Measurements from ENCODE around the gene OSBPL5. TPM values are rescaled to one million over a fixed set of nuclear protein-coding genes. Genes with fewer than 3 reads are reported as not detected.
A peak's percentile ranks its signal among the peaks of the same experiment; 100 is the strongest.

OSBPL5 gene
- total and polyA plus RNA-seq, 9 of the 15 experiments (the other 6 are each of a cell fraction or from before 2014, with no cell fraction given) = 0.06 to 14.8 (median 3.2) TPM

- H3K27me3 ChIP-seq (ENCODE audit: control insufficient read depth in 2 of 2, insufficient read depth in 2 of 2, low read length in 2 of 2) = no peaks in the 10 kb centered on the region
- H3K9me1 ChIP-seq (ENCODE audit: control insufficient read depth, insufficient read depth, low read length) = peaks cover 14% of the 10 kb centered on the region
- peaks cover 54% of the 10 kb centered on the region for H3K79me2 ChIP-seq (ENCODE audit: control insufficient read depth, insufficient read depth, low read length)
- peaks cover 32% of the 10 kb centered on the region for H4K20me1 ChIP-seq (replicated peaks; ENCODE audit: control insufficient read depth, insufficient read depth, low read length)
- 5% methylated on average over 46 of the region's 68 CpGs for WGBS (ENCODE audit: insufficient coverage, low coverage, missing lambda C conversion rate)
- H3K9ac ChIP-seq (ENCODE audit: insufficient read depth in 1 of 2, low read depth in 2 of 2, low read length in 2 of 2) = peak within 1 kb of the TSS; percentile 98 to 99
- H3K4me1 ChIP-seq (replicated peaks in 1 of 2; ENCODE audit: control insufficient read depth in 2 of 2, insufficient read depth in 2 of 2, low read length in 2 of 2) = peaks cover 41 to 44% of the 10 kb centered on the region in 2 experiments
- TSS peak; percentile 94 for BruUV-seq (replicated peaks)
- peak within 1 kb of the TSS; percentile 100 for H3K4me3 ChIP-seq
- intact Hi-C loops (cut with micrococcal nuclease) = no loop called here
- in situ Hi-C loops (cut with MboI) = no loop called here
- H2AFZ ChIP-seq (ENCODE audit: low read depth, low read length) = peak within 1 kb of the TSS; percentile 99
- peak within 1 kb of the TSS; percentile 94 for H3K27ac ChIP-seq (ENCODE audit: extremely low read depth, low read depth, low read length)
- DNase-seq (ENCODE audit: extremely low read depth in 1 of 4, low spot score in 3 of 4) (peak; percentile 93 to 98 (median 94)), FAIRE-seq (peak; percentile 91), ATAC-seq (peak; percentile 96)
- POLR2A ChIA-PET = interaction anchor here (0.6 to 2.0 kb wide), 10 partner anchors 8 to 282 kb away, joined by 3 to 6 read pairs (median 4); no protein-coding TSS in a partner anchor
- no peaks in the 10 kb centered on the region for H3K9me3 ChIP-seq (replicated peaks; ENCODE audit: control insufficient read depth, insufficient read depth, low read depth, low read length)
- peak within 1 kb of the TSS; percentile 88 for H3K4me2 ChIP-seq (ENCODE audit: insufficient read depth, low read length)
- CTCF ChIA-PET (ENCODE audit: low intra/inter-chr PET ratio) = no interaction called here
- peaks cover 30% of the 10 kb centered on the region; the same call in 2 of the 3 replicates for H3K36me3 ChIP-seq (ENCODE audit: control insufficient read depth, insufficient read depth, low read length)
- TF ChIP-seq ZNF511 (CRISPR knock-in tag; IDR thresholded peaks at IDR 0.05) = peak; percentile 79; the same call in 1 of the 2 replicates
- TF ChIP-seq MCM5 (IDR thresholded peaks at IDR 0.05; ENCODE audit: low read depth) = no peak
- TF ChIP-seq VEZF1 (CRISPR knock-in tag; IDR thresholded peaks at IDR 0.05) = peak; percentile 87
- TF ChIP-seq ATF4 (CRISPR knock-in tag; IDR thresholded peaks at IDR 0.05) = peak; percentile 100
- peak; percentile 77 for TF ChIP-seq NR2C1 (IDR thresholded peaks at IDR 0.05)
- TF ChIP-seq NR2C1 (tag; IDR thresholded peaks at IDR 0.05) = peak; percentile 91
- peak in 1 of 2 experiments; percentile 57; a peak in 1 of 4 replicates for TF ChIP-seq UBTF (IDR thresholded peaks at IDR 0.05; ENCODE audit: borderline replicate concordance in 1 of 2, low read depth in 2 of 2, low read length in 2 of 2)
- TF ChIP-seq FOXK2 (conservative IDR thresholded peaks at IDR 0.05 in 1 of 2, IDR thresholded peaks at IDR 0.05 in 1 of 2; ENCODE audit: low read depth in 2 of 2) = peak; percentile 68 to 73
- TF ChIP-seq ID3 (CRISPR knock-in tag; IDR thresholded peaks at IDR 0.05) = no peak
- peak; percentile 78 for TF ChIP-seq ID3 (tag; IDR thresholded peaks at IDR 0.05)
- TF ChIP-seq BMI1 (IDR thresholded peaks at IDR 0.05; ENCODE audit: low read length) = 0 out of 2 replicates have a peak, but pooled peaks have one; percentile 81
- TF ChIP-seq TFAP4 (CRISPR knock-in tag; IDR thresholded peaks at IDR 0.05; ENCODE audit: borderline replicate concordance) = peak; percentile 96
- no peak for TF ChIP-seq TCFL5 (CRISPR knock-in tag; conservative IDR thresholded peaks at IDR 0.05)
Observed at GRCh38 chr11:3057069-3057963, 107.8 kb downstream of the OSBPL5 start, which contains the start of gene CARS1. Gene CARS1, minus strand, starts transcription at chr11:3057423. Its CDS starts 56 bp downstream, at chr11:3057367.
